Activated CD4-positive, alpha-beta T cell treated with anti-CD3 and anti-CD28 coated beads, Interleukin-2, Interleukin-4, amounts not matched to agents 100 ng/mL and 50 ng/mL, durations not matched to agents 16 hours and 8 hours (primary cell): ENCODE results near the gene MEDAG.
"Not testable (repeated sequence)": the region's sequence is repeated elsewhere in the genome, so short reads cannot be mapped to it uniquely, and the experiment has no call there.

Experiments
- DNase-seq: peaks from one replicate; pipeline ENCODE4 v3.0.0-alpha.2; 2020; ENCODE audit warnings: low spot score

MEDAG gene

GRCh38 chr13:30907121-30907861 lies 1.2 kb downstream of the MEDAG start:
- DNase-seq, result no peak

- DNase-seq, result no peak
These were observed 2.4 kb downstream of the MEDAG start for GRCh38 chr13:30908416-30908980.

- no peak for DNase-seq
These were observed 4.6 kb downstream of the MEDAG start for GRCh38 chr13:30910676-30911075.

DNA sequence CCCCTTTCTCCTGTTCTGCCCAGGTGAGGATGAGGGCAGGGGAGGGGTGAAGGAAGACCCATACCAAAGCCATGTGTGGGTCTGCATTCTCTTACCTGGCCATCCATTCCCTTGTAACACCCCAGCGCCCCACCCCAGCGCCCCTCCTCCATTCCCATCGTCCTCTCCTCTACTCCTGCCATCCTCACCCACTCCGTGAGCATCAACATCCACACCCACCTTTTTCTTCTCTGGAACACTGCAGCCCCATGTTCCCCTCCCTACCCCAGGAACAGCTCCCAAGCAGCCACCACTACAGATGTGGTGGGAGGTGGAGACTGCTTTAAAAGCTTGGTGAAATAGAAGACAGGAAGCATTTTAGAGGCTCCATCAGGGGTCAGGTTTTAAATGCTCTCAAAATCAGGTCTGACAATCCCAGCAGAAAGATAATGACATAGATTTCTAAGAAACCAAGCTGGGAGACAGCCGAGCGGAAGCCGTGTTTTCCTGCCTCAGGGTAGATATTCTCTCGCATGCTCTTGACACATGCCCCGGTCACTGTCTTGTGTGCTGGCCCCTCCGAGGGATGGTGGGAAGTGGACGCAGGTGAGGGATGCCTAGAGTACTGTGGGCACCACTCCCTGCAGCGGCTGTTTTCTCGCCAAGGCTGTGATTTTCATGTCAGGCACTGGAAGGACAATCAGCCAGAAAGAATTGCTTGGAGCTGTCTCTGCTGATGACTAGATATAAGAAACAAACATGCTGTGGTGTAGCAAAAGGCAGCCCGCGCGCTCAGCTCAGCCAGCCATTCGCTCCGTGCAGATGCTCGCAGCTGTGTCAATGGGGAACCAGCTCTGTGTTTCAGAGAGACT lies 9.8 kb downstream of the MEDAG start:
- no peak for DNase-seq

DNA sequence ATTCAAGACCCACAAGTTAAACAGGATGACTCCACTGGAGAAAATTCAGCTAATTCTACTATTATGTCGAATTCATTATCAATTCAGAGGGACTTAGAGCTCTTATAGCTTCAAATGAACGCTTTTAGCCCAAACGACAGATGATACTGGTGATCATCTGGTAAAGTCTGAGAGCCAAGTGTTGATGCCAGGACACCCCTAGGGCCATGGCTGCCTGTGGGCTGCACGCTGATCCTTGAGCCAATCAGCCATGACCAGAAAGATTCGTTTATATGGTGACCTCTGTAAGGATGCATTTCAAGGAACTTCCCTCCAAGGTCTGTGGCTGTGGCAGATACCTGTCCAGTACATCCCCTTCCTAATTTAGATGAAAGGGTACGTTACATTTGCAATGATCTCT lies 10.9 kb downstream of the MEDAG start:
- DNase-seq, result no peak

DNA sequence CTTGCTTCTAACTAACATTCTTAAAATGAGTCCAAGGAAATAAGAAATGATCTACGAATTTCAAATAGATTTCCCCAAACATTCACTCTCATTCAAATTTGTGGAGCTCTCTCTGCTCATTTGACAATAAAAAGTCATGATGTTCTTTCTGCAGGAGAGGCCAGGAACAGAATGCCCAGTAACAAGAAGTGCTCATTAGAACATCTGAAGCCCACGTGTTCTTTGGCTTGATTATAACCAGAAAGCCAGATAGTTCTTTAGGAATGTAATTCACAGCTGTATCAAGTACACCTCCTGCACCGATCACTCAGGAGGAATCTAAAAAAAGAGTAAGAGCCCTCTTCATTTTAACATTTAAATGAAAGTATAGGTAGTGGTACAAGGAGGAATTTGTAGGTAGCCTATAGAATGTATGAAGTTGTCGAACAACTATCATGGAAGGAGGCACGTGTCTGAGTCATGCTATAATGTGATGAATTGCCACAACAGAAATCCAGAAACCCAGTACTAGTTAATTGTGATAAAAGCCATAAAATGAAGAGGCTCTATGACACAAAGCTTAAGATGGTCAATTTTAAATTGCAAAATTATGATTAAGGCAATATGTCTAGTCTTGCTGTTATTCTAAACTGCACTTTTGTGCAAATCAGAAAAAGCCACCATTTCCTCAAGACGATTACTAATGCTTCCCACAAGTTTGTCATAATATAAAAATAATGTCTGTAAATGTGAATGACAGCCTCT lies 12.8 kb downstream of the MEDAG start:
- no peak for DNase-seq

- DNase-seq, result no peak
These were observed 14.3 kb downstream of the MEDAG start for GRCh38 chr13:30920162-30920909.

DNA sequence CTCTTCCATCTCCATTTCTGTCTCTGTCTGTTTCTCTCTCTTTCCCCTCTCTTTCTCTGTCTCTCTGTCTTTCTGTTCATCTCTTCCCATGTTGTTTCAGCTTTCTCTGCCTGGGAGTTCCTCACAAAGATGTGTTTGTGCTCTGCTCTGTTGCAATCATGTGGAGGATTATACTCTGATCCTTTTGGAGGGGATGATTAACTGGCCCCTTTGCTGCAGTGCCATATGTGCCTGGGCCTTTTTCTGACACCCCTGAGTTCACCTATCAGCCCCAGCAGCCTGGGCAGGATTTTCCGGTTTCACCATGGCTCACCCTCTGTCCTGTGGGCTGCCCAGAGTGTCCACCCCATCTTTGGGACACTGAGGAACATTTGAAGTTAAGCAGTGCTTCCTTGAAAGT lies 17.3 kb downstream of the MEDAG start:
- DNase-seq, result no peak

- no peak for DNase-seq
These were observed 18.6 kb downstream of the MEDAG start for GRCh38 chr13:30924721-30925120.

GRCh38 chr13:30925429-30925828 lies 19.4 kb downstream of the MEDAG start:
- no peak for DNase-seq

DNA sequence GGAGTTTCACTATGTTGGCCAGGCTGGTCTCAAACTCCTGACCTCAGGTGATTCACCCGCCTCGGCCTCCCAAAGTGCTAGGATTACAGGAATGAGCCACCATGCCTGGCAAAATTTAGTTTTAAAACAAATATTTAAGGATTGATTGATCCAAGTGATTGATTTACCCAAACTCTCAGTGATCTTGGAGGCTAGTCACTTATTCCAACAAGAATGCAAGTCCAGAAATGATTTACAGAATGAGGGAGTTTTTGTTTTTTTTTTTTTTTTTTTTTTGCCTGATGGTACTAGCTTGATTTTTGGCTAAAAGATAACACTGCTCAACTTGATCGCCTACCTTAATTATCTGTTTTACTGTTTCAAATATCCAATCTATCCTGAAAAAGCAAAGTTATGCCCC lies 20.7 kb downstream of the MEDAG start:
- DNase-seq, result no peak

DNA sequence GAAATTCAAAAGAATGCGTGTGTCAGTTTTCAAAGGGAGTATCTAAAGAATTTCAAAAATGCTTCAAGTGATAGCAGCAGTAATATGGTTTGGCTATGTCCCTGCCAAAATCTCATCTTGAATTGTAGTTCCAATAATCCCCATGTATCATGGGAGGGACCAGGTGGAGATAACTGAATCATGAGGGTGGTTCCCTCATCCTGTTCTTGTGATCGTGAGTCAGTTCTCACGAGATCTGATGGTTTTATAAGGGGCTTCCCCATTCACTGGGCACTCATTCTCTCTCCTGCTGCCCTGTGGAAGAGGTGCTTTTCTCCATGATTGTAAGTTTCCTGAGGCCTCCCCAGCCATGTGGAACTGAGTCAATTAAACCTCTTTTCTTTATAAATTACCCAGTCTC lies 21.1 kb downstream of the MEDAG start:
- not testable (repeated sequence) for DNase-seq

GRCh38 chr13:30927595-30927994 lies 21.5 kb downstream of the MEDAG start:
- no peak for DNase-seq

GRCh38 chr13:30928978-30929377 lies 22.9 kb downstream of the MEDAG start:
- no peak for DNase-seq

DNA sequence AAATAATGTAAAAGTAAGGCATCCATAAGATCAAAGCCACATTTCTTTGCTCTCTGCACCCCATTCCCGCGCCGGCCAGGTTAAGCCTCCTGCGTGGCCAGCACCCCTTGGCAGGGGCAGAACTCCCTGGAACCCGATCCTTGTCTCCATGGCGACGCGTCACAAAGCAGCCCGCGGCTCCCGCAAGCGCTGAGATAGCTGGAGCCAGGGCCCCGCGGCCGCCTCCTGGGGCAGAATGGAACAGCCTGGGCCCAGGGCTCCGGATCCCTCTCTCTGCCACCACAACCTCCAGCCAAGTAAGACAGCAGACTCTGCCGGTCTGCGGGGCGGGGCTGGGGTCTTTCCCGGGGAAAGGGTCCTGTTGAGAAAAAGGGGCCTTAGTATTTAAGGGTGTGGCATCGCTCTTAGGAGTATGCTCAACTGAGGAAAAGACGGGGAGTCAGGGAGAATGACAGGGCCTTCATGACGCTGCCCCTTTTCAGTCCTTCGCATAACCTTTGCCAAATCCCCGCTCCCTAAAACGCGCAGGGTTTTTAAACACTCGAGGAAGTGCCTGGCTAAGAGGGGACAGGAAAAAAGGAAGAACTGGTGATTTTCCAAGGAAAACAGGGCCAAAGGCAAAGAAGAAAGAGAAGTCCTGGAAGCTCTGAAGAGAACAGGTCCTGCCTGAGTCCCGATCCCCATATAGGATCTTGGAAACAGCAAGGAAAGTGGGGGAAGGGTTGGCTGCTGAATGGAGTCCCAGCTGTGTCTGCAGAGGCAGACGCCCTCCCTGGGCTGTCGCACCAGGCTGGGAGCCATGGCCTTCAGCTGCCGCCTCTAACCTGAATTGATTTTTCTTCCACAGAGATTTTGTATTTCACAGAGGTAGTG lies 26.6 kb downstream of the MEDAG start, which contains the start of gene TEX26:
TSS of gene TEX26 (plus strand) at position 176 of the 873 bp plus-strand sequence. CDS start at position 236, 60 bp downstream.
- no peak for DNase-seq

- DNase-seq, result no peak
These were observed 27.2 kb downstream of the MEDAG start for GRCh38 chr13:30933354-30933670.

DNA sequence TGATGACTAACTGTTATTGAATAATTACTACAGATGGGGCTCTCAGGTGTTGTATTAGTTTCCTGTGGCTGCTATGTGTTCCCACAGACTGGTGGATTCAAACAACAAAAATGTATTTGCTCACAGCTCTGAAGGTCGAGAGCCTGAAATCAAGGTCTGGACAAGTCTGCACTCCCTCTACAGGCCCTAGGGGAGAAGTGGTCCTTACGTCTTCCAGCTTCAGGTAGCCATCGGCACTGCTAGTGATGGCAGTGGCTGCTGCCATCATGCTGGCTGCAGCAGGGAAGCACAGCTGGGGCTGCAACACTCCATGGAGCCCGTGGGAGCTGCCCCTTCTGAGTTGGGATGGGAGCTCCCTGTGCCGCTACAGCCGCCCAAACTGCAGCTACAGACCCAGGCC lies 28.3 kb downstream of the MEDAG start:
- no peak for DNase-seq

GRCh38 chr13:30934803-30935202 lies 28.7 kb downstream of the MEDAG start:
- no peak for DNase-seq

DNA sequence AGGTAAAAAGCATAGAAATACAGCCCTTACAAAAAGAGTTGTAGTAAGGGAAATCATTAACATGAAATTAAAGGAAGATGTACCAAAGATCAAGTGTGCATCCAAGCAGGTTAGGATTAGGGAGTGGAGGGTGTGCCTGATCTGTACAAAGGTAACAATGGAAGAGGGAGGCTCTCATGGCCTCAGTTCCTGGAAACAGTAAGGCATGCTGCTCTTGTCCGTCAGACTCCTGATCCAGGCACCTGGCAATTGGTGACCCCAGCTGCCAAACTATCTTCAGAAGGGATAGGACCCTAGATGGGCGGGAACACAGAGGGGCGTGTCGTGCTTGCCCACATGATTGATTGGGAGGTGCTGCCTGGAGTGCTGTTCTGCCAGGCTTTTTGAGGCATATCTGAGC lies 30.9 kb downstream of the MEDAG start:
- DNase-seq, result no peak

GRCh38 chr13:30943881-30944280 lies 37.8 kb downstream of the MEDAG start:
- DNase-seq, result no peak
